Activated CD8-positive, alpha-beta memory T cell treated with anti-CD3 and anti-CD28 coated beads, Interleukin-2, amount 50 U/mL, for 1 hour (primary cell): Measurements from ENCODE around the gene GPHB5.
"Not testable (repeated sequence)": the region's sequence is repeated elsewhere in the genome, so short reads cannot be mapped to it uniquely, and the experiment has no call there.

Experiments used
- DNase-seq: peaks from one replicate; pipeline ENCODE4 v3.0.0-alpha.2; 2020; ENCODE audit errors: extremely low read depth

The GPHB5 gene

GRCh38 chr14:63295231-63295685 lies 23.5 kb downstream of the GPHB5 start:
- no peak for DNase-seq

DNA sequence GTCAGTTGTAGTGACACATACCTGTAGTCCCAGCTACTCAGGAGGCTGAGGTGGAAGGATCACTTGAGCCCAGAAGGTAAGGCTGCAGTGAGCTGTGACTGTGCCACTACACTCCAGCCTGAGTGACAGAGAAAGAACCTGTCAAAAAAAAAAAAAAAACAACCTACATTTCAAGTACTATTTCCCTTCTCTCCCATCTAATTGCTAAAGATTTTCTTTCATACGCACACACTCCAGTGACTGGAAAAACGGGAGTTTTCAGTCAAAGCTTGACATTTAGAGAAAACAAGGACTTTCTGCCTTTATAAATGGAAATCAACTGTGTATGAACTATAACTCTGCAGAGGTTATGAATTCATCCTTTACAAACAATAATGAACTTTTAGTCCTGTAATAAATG lies 25.9 kb downstream of the GPHB5 start:
- DNase-seq = no peak

- DNase-seq = no peak
These were observed 27.8 kb downstream of the GPHB5 start for GRCh38 chr14:63290741-63291430.

DNA sequence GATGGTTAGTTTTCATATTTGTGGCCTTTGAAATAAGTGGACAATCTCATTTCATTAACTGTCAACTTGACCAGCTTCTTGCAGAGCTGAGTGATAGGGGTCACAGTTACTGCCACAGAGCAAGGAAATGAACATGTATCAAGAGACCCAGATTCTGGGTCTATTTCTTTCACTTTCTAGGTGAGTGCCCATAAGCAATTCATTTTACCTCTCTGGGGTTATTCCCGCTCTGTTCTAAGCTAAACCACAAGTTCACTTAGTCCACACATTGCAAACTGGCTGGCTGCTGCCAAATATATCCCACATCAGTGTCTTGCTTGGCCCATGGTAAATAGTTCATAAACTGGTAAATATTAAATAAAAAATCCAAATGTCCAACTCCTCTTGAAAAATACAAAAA lies 29.9 kb downstream of the GPHB5 start:
- DNase-seq = no peak

- no peak for DNase-seq
These were observed 30.9 kb downstream of the GPHB5 start for GRCh38 chr14:63287666-63288483.

GRCh38 chr14:63286071-63286470 lies 32.7 kb downstream of the GPHB5 start:
- DNase-seq = no peak

GRCh38 chr14:63283884-63284248 lies 34.9 kb downstream of the GPHB5 start:
- DNase-seq = no peak

GRCh38 chr14:63282997-63283883 lies 35.5 kb downstream of the GPHB5 start:
- DNase-seq = no peak

DNA sequence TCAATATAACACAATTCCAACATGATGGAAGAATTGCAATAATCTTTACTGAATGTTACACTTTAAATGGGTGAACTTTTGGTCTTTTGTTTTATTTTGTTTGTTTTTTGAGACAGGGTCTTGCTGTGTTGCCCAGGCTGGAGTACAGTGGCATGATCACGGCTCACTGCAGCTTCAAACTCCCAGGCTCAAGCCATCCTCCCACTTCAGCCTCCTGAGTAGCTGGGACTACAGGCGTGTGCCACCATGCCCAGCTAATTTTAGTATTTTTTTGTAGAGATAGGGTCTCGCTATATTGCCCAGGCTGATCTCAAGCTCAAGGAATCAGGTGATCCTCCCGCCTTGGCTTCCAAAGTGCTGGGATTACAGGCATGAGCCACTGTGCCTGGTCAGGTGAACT lies 38.8 kb downstream of the GPHB5 start:
- not testable (repeated sequence) for DNase-seq

- no peak for DNase-seq
These were observed 41.0 kb downstream of the GPHB5 start for GRCh38 chr14:63277591-63278183.

- DNase-seq = no peak
These were observed 42.0 kb downstream of the GPHB5 start for GRCh38 chr14:63276492-63277342.

DNA sequence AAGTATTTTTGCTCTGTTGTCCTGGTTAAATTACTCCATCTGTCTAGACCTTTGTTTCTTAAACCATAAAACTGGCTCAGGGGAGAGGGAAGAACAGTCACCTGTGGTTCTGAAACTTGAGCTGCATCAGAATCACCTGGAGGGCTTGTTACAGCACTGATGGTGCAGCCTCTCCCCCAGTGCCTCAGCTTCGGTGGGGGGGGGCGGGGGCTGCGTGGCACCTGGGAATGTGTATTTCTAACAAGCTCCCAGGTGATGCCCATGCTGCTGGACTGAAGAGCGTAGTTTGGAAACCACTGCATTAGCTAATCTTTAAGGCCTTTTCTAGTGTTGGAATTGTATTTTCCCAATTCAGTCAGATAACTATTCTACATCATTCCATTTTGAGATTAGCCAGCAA lies 42.7 kb downstream of the GPHB5 start:
- no peak for DNase-seq

DNA sequence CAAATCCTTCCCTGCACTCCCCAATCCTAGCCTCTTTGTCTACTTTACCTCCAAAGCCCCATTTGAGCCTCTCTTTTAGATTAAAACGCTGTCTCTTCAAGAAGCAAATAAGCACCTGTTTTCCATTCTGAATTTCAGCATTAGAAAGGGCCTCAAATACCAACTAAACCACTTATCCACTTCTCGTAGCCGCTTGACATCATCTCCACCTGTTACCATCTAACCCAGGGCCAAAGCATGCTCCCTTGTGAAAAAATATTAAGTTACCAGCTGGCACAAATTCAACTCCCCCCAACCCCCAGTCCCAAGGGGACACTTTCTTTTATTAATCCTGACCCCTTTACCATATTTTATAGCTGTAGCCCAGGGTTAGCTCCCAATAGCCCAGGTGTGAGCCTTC lies 43.1 kb downstream of the GPHB5 start:
- DNase-seq = no peak

- DNase-seq = no peak
These were observed 44.7 kb downstream of the GPHB5 start for GRCh38 chr14:63273717-63274655.

GRCh38 chr14:63273129-63273528 lies 45.6 kb downstream of the GPHB5 start:
- no peak for DNase-seq

DNA sequence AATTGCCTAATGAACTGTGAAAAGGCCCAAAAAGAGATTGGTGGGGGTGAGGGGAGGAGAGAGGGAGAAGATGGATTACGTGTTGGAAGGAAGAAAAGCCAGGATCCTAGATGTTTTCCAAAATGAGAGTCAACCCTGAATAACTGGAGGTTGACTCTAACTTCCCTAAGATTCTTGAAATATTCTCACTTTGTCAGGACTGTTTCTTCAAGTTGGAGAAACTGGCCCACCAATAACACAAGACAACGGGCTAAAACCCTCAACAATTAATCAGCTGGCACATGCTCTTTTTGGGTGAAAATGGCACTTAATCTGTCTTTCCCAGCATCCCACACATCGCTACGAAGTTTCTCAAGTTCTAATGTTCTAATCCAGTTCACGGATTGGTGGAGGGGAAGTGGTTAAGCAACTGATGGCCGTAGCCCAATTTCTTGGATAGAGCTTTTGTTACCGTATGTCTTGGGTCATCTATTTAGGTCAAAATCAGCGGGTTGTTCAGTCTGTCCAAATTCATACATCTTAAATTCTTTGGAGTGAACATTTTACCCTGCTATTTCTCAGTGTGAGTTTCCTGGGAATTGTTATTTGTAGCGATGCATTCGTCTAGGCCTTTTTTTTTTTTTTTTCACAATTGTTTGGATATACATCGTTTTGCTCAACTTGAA lies 49.0 kb downstream of the GPHB5 start:
- DNase-seq = no peak

GRCh38 chr14:63268771-63269170 lies 50.0 kb downstream of the GPHB5 start:
- DNase-seq = no peak

- no peak for DNase-seq
These were observed 51.6 kb downstream of the GPHB5 start for GRCh38 chr14:63267171-63267570.

GRCh38 chr14:63266106-63266505 lies 52.6 kb downstream of the GPHB5 start:
- no peak for DNase-seq
